MM.1S (cell line): ENCODE measurements around the gene HDLBP.

Experiments used
- EZH2 ChIP-seq: fragments of 300-600 bp; sonication (generic); optimal IDR thresholded peaks from 2 replicates; pipeline ENCODE3; 2017; ENCODE audit warnings: low read depth, mild to moderate bottlenecking, antibody characterized with exemption, low read length, mixed read lengths
- TF ChIP-seq, protein P1 (sequence below): fragments of 300-600 bp; sonication (generic); IDR thresholded peaks from 2 replicates; pipeline ENCODE4 v1.5.1; 2016; ENCODE audit warnings: antibody characterized with exemption, low read length, mixed read lengths

DNA sequence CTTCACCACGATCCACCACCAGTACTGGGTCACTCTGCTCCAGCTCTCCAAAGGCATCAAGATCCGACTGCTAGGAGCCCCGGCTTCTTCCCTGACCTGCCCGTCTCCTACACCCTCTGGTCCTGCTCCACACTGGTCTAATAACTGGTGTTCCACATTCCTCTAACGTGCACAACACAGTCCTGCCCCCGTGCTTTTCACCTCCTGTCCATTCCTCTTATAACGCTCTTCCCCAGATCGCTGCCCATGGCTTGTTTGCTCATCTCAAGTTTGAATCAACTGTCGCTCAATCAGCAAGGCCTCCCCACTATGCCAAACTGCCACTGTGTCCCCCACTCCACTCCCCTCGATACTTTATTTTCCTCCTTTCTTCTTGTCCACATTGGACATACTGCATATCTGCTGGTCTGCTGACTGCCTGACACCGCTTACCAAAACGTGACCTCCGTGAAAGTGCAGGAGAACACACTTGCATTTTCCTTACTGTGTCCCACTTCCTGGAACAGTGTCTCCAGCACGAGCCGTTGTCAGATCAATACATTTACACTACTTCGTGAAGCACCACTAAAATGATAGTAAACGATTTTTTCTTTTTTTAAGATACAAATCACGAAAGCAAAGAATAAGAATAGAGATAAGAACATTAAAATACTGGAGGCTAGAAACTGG is 6.5 kb downstream of the HDLBP start:
- TF ChIP-seq, protein P1, sequence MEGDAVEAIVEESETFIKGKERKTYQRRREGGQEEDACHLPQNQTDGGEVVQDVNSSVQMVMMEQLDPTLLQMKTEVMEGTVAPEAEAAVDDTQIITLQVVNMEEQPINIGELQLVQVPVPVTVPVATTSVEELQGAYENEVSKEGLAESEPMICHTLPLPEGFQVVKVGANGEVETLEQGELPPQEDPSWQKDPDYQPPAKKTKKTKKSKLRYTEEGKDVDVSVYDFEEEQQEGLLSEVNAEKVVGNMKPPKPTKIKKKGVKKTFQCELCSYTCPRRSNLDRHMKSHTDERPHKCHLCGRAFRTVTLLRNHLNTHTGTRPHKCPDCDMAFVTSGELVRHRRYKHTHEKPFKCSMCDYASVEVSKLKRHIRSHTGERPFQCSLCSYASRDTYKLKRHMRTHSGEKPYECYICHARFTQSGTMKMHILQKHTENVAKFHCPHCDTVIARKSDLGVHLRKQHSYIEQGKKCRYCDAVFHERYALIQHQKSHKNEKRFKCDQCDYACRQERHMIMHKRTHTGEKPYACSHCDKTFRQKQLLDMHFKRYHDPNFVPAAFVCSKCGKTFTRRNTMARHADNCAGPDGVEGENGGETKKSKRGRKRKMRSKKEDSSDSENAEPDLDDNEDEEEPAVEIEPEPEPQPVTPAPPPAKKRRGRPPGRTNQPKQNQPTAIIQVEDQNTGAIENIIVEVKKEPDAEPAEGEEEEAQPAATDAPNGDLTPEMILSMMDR = no peak
- TF ChIP-seq EZH2 = no peak
